SH-SY5Y (cell line): Measurements from ENCODE around the gene HENMT1.

Experiments
- GATA2 ChIP-seq: IDR thresholded peaks from 2 replicates; pipeline ENCODE4 v1.6.1; 2011; ENCODE audit warnings: mild to moderate bottlenecking, low read depth, low read length
- GATA3 ChIP-seq: IDR thresholded peaks from 2 replicates; pipeline ENCODE4 v1.6.1; 2011; ENCODE audit warnings: low read depth, mild to moderate bottlenecking, low read length, moderate library complexity

DNA sequence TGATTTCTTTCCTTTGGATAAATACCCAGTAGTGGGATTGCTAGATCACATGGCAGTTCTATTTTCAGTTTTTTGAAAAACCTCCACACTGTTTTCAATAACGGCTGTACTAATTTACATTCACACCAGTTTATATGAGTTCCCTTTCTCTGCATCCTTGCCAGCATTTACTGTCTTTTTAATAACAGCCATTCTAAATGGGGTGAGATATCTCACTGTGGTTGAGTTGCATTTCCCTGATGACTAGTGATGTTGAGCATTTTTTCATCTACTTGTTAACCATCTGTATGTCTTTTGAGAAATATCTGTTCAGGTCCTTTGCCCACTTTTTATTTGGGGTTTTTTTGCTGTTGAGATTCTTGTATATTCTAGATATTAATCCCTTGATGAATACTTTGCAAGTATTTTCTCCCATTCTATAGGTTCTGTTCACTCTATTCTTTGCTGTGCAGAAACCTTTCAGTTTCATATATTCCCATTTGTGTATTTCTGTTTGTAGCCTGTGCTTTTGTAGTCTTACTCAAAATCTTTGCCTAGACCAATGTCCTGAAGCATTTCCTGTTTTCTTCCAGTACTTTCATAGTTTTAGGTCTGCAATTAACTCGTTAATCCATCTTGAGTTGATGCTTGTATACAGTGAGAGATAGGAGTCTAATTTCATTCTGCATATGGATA, 7.3 kb downstream of the HENMT1 start:
- TF ChIP-seq GATA3 = no peak
- no peak for TF ChIP-seq GATA2
